ENCODE results near the gene RAD51B. TPM values are rescaled to one million over a fixed set of nuclear protein-coding genes. Genes with fewer than 3 reads are reported as not detected.

Gene RAD51B
- total RNA-seq, 1 experiment from 2014 or later, result 10.8 TPM

- no peaks in the 10 kb centered on the region for H4K20me1 ChIP-seq (ENCODE audit: low read length)
- H3K27me3 ChIP-seq (ENCODE audit: low read length), result no peaks in the 10 kb centered on the region
- no peaks in the 10 kb centered on the region for H3K79me2 ChIP-seq (ENCODE audit: low read length)
- H3K9me3 ChIP-seq (ENCODE audit: low read length), result no peaks in the 10 kb centered on the region
- no peak overlapping the region for H3K4me2 ChIP-seq (ENCODE audit: low read length)
- ATAC-seq (no peak), DNase-seq (no peak)
- ChIA-PET CTCF (interaction anchor here (0.5 kb wide), 1 partner anchor 107 kb away, joined by 4 read pairs; no protein-coding TSS in a partner anchor), POLR2A (ENCODE audit: unreplicated experiment) (no interaction called here)
- BruUV-seq (replicated peaks), result no TSS peak
- H3K9me2 ChIP-seq (replicated peaks; ENCODE audit: low read length), result no peaks in the 10 kb centered on the region
- H3K36me3 ChIP-seq (ENCODE audit: low read depth, low read length), result no peaks in the 10 kb centered on the region
- no peaks in the 10 kb centered on the region for H3F3A ChIP-seq (ENCODE audit: low read length, unreplicated experiment)
- no peak overlapping the region for H2AFZ ChIP-seq (ENCODE audit: low read length)
- H3K27ac ChIP-seq (ENCODE audit: low read length), result no peak overlapping the region
- H3K4me1 ChIP-seq (ENCODE audit: insufficient read depth, low read length), result no peaks in the 10 kb centered on the region
- TF ChIP-seq EZH2phosphoT487 (IDR thresholded peaks at IDR 0.05; ENCODE audit: borderline replicate concordance, low read length) (no peak), EZH2 (IDR thresholded peaks at IDR 0.05; ENCODE audit: low read length, unreplicated experiment) (no peak), CTCF (conservative IDR thresholded peaks at IDR 0.05; ENCODE audit: low read depth, low read length) (no peak)
- no peak overlapping the region for H3K4me3 ChIP-seq (ENCODE audit: low read length)
- intact Hi-C loops (cut with micrococcal nuclease), result no loop called here
- no peak overlapping the region for H3K9ac ChIP-seq (ENCODE audit: low read length)
Observed at GRCh38 chr14:68737086-68737485, 917.5 kb downstream of the RAD51B start.

- ATAC-seq (no peak), DNase-seq (no peak)
- no peak overlapping the region for H3K9ac ChIP-seq (ENCODE audit: low read length)
- H3K27ac ChIP-seq (ENCODE audit: low read length), result no peak overlapping the region
- H3K79me2 ChIP-seq (ENCODE audit: low read length), result no peaks in the 10 kb centered on the region
- no peak overlapping the region for H3K4me2 ChIP-seq (ENCODE audit: low read length)
- no peak overlapping the region for H3K4me3 ChIP-seq (ENCODE audit: low read length)
- CTCF ChIA-PET, result no interaction called here
- H3K4me1 ChIP-seq (ENCODE audit: insufficient read depth, low read length), result no peaks in the 10 kb centered on the region
- no peak overlapping the region for H2AFZ ChIP-seq (ENCODE audit: low read length)
- H3K36me3 ChIP-seq (ENCODE audit: low read depth, low read length), result no peaks in the 10 kb centered on the region
- no peaks in the 10 kb centered on the region for H3K9me3 ChIP-seq (ENCODE audit: low read length)
- POLR2A ChIA-PET (ENCODE audit: unreplicated experiment), result no interaction called here
- H4K20me1 ChIP-seq (ENCODE audit: low read length), result no peaks in the 10 kb centered on the region
- intact Hi-C loops (cut with micrococcal nuclease), result no loop called here
- H3K9me2 ChIP-seq (replicated peaks; ENCODE audit: low read length), result no peaks in the 10 kb centered on the region
- TF ChIP-seq EZH2phosphoT487 (IDR thresholded peaks at IDR 0.05; ENCODE audit: borderline replicate concordance, low read length) (no peak), EZH2 (IDR thresholded peaks at IDR 0.05; ENCODE audit: low read length, unreplicated experiment) (no peak), CTCF (conservative IDR thresholded peaks at IDR 0.05; ENCODE audit: low read depth, low read length) (no peak)
- H3K27me3 ChIP-seq (ENCODE audit: low read length), result no peaks in the 10 kb centered on the region
- no TSS peak for BruUV-seq (replicated peaks)
- no peaks in the 10 kb centered on the region for H3F3A ChIP-seq (ENCODE audit: low read length, unreplicated experiment)
Observed at GRCh38 chr14:68738559-68738958, 919.0 kb downstream of the RAD51B start.

- Histone ChIP-seq H3K9ac (ENCODE audit: low read length) (no peak overlapping the region), H3K9me3 (ENCODE audit: low read length) (no peaks in the 10 kb centered on the region), H4K20me1 (ENCODE audit: low read length) (no peaks in the 10 kb centered on the region), H3K4me1 (ENCODE audit: insufficient read depth, low read length) (no peaks in the 10 kb centered on the region), H3K27me3 (ENCODE audit: low read length) (no peaks in the 10 kb centered on the region), H3K4me2 (ENCODE audit: low read length) (no peak overlapping the region), H2AFZ (ENCODE audit: low read length) (no peak overlapping the region), H3F3A (ENCODE audit: low read length, unreplicated experiment) (no peaks in the 10 kb centered on the region), H3K9me2 (replicated peaks; ENCODE audit: low read length) (no peaks in the 10 kb centered on the region), H3K36me3 (ENCODE audit: low read depth, low read length) (no peaks in the 10 kb centered on the region), H3K4me3 (ENCODE audit: low read length) (no peak overlapping the region), H3K79me2 (ENCODE audit: low read length) (no peaks in the 10 kb centered on the region), H3K27ac (ENCODE audit: low read length) (no peak overlapping the region)
- no TSS peak for BruUV-seq (replicated peaks)
- no peak for TF ChIP-seq EZH2 (IDR thresholded peaks at IDR 0.05; ENCODE audit: low read length, unreplicated experiment)
- no peak for TF ChIP-seq CTCF (conservative IDR thresholded peaks at IDR 0.05; ENCODE audit: low read depth, low read length)
- TF ChIP-seq EZH2phosphoT487 (IDR thresholded peaks at IDR 0.05; ENCODE audit: borderline replicate concordance, low read length), result no peak
- POLR2A ChIA-PET (ENCODE audit: unreplicated experiment), result no interaction called here
- DNase-seq (no peak), ATAC-seq (no peak)
- intact Hi-C loops (cut with micrococcal nuclease), result no loop called here
- CTCF ChIA-PET, result no interaction called here
Observed at GRCh38 chr14:68739701-68740100, 920.1 kb downstream of the RAD51B start.

Data from PC-3 (cell line).